Transverse colon (tissue), 4 donors: ENCODE data around the gene ELFN1. TPM values are rescaled to one million over a fixed set of nuclear protein-coding genes. Genes with fewer than 3 reads are reported as not detected.

Experiments used
- DNase-seq: peaks from one replicate; pipeline ENCODE4 v3.0.0-alpha.2; 2019
- H3K27ac ChIP-seq, 4 donors: fragments of 200-600 bp; sonication (generic); 2 replicates each; pipeline ENCODE4 v1.5.1; 2016 to 2018; ENCODE audit warnings: inconsistent platforms in 4 of 4
- H3K27me3 ChIP-seq: fragments of 200-600 bp; sonication (generic); 2 replicates; pipeline ENCODE4 v1.5.1; 2017; ENCODE audit warnings: inconsistent platforms
- H3K36me3 ChIP-seq, 4 donors: fragments of 200-600 bp; sonication (generic); 2 replicates each; pipeline ENCODE4 v1.5.1; 2017 to 2019; ENCODE audit warnings: inconsistent platforms in 4 of 4
- H3K4me1 ChIP-seq, 4 donors: fragments of 200-600 bp; sonication (generic); 2 replicates each; pipeline ENCODE4 v1.5.1; 2017 to 2020; ENCODE audit warnings: inconsistent platforms in 4 of 4
- H3K4me3 ChIP-seq, 4 donors: fragments of 200-600 bp; sonication (generic); 1 replicate in 1 of 4; 2 replicates in 3 of 4; pipeline versions ENCODE4 v1.5.1 to v1.6.1; 2017 to 2019; ENCODE audit warnings: inconsistent platforms in 4 of 4
- H3K9me3 ChIP-seq, 2 donors: fragments of 200-600 bp; sonication (generic); 2 replicates each; pipeline ENCODE4 v1.5.1; 2017 to 2019; ENCODE audit warnings: inconsistent platforms in 2 of 2
- EP300 ChIP-seq: sonication (generic); formaldehyde crosslinking; IDR thresholded peaks from one replicate; pipeline ENCODE4 v1.6.1; 2017; ENCODE audit warnings: antibody characterized with exemption, low read depth
- POLR2A ChIP-seq: fragments of 450-650 bp; IDR thresholded peaks from one replicate; pipeline ENCODE4 v1.6.1; 2016; ENCODE audit warnings: antibody characterized with exemption, mild to moderate bottlenecking, moderate library complexity
- POLR2AphosphoS5 ChIP-seq, 3 donors: sonication (generic); formaldehyde crosslinking; IDR thresholded peaks; one replicate each; pipeline ENCODE4 v1.6.1; 2016; ENCODE audit warnings: antibody characterized with exemption in 3 of 3
- WGBS, 2 donors: methylation state at CpG; one replicate each; pipeline ENCODE4 v1.1.5; 2018; ENCODE audit warnings: low coverage in 1 of 2; 5-methylcytosine and 5-hydroxymethylcytosine counted together
- in situ Hi-C, 4 donors: fragments of 200-750 bp; cut with MboI; loops; one replicate each; pipeline versions ENCODE4 v1.15.0 to v1.15.1; 2017; ENCODE audit warnings: low sequenced_read_pairs in 3 of 4, low pct_ligation_motif_present in 1 of 4, low pct_unique_long_range_greater_than_20kb in 1 of 4
- intact Hi-C: fragments of 100-400 bp; cut with DNase I; formaldehyde crosslinking; loops from one replicate; pipeline ENCODE4 v1.15.1; 2023; ENCODE audit warnings: low total_unique reads
- total RNA-seq, 4 donors: library from RNA; depleted of rRNA; stranded (reverse); fragments of >200 nt; gene quantifications; one replicate each; pipeline ENCODE4 v1.1.0, GENCODE V29; 2016
- TF ChIP-seq, protein P1 (sequence below), 5 experiments: fragments of 200-600 bp in 3 of 5; fragments of 450-650 bp in 2 of 5; sonication (generic) in 3 of 5; IDR thresholded peaks; 1 replicate in 2 of 5; 2 replicates in 3 of 5; pipeline ENCODE4 v1.5.1; 2016 to 2017; ENCODE audit warnings: antibody characterized with exemption in 5 of 5, inconsistent platforms in 3 of 5, mild to moderate bottlenecking in 2 of 5, moderate library complexity in 1 of 5

ELFN1 gene
- total RNA-seq, 4 donors from 2014 or later: 0.14 to 0.60 (median 0.32) TPM; not detected in 1

DNA sequence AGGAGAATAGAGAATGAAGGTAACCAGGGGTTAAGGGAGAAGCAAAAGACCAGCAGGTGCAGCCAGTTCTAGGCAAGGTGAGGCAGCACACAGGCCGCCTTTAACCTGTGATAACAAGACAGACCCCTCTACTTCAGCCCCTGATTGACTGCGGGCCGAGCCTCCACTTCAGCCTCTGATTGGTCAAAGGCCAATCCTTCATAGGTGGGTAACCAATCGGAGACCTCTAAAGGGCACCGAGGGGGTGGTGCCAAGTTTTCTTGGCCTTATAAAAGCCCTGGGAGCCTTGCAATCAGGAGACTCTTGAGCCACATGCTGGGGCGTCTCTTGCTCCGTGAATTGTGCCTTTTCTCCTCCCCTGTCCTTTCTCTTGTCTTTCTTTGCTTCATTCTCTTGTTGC, 98.8 kb downstream of the ELFN1 start:
- in situ Hi-C loops: no loop called here
- Histone ChIP-seq H3K36me3 (no peaks in the 10 kb centered on the region), H3K4me3 (no peak overlapping the region), H3K9me3 (peaks cover 0 to 7% of the 10 kb centered on the region in 2 donors), H3K27me3 (no peaks in the 10 kb centered on the region), H3K27ac (no peak overlapping the region), H3K4me1 (no peaks in the 10 kb centered on the region)
- 84 to 87% methylated on average over 7 of the region's 7 CpGs for WGBS, 2 donors
- no peak for DNase-seq
- no peak for TF ChIP-seq EP300
- TF ChIP-seq POLR2AphosphoS5 (IDR thresholded peaks at IDR 0.05): no peak
- no peak for TF ChIP-seq POLR2A
- TF ChIP-seq, protein P1, sequence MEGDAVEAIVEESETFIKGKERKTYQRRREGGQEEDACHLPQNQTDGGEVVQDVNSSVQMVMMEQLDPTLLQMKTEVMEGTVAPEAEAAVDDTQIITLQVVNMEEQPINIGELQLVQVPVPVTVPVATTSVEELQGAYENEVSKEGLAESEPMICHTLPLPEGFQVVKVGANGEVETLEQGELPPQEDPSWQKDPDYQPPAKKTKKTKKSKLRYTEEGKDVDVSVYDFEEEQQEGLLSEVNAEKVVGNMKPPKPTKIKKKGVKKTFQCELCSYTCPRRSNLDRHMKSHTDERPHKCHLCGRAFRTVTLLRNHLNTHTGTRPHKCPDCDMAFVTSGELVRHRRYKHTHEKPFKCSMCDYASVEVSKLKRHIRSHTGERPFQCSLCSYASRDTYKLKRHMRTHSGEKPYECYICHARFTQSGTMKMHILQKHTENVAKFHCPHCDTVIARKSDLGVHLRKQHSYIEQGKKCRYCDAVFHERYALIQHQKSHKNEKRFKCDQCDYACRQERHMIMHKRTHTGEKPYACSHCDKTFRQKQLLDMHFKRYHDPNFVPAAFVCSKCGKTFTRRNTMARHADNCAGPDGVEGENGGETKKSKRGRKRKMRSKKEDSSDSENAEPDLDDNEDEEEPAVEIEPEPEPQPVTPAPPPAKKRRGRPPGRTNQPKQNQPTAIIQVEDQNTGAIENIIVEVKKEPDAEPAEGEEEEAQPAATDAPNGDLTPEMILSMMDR (IDR thresholded peaks at IDR 0.05): no peak
- intact Hi-C loops: no loop called here

DNA sequence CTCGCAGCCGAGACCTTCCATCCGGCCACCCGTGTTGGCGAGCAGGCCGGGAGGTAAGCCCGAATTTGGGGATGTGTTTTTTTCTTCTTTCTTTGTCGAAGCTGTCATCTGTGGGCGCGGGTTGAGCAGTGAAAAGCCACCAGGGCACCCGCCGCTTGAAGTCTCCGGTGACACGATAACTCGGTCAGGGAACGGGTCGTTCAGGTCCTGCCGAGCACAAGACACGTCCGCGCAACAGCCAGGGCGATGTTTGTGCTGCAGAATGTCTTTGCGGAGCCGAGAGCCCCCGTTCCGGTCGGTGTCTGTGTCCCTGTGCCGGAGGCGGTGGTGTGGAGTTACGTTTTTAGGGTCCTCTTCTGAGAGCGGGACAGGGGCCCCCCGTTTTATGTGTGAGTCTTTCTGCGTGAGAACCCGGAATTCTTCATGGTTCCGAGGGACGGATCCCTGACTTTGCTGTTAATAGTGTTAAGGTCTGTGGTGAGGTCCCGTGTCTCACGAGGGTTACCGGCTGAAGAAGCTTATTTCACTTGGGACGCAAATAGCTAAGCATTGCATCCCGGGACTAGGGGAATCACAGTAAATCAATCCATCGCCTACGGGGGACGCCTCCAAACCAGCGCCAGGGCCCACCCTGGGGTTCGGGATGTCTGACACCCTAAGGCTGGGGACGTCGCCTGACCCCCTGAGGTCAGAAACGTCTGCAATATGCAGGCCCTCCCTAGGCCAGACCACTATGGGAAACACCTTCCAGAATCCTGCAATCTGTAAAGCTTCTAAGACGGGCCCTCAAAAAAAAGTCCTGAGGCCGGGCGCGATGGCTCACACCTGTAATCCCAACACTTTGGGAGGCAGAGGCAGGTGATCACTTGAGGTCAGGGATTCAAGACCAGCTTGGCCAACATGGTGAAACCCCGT, 99.5 kb downstream of the ELFN1 start:
- 94 to 100% methylated on average over 8 to 54 of the region's 54 CpGs for WGBS, 2 donors
- no peak for TF ChIP-seq POLR2AphosphoS5 (IDR thresholded peaks at IDR 0.05)
- TF ChIP-seq, protein P1 (IDR thresholded peaks at IDR 0.05): no peak
- no peak overlapping the region for H3K4me3 ChIP-seq
- H3K36me3 ChIP-seq: no peaks in the 10 kb centered on the region
- no peaks in the 10 kb centered on the region for H3K27me3 ChIP-seq
- H3K4me1 ChIP-seq: no peaks in the 10 kb centered on the region
- peaks cover 0 to under 1% of the 10 kb centered on the region in 2 donors for H3K9me3 ChIP-seq
- DNase-seq: no peak
- intact Hi-C loops (no loop called here), in situ Hi-C loops (no loop called here)
- H3K27ac ChIP-seq: no peak overlapping the region

DNA sequence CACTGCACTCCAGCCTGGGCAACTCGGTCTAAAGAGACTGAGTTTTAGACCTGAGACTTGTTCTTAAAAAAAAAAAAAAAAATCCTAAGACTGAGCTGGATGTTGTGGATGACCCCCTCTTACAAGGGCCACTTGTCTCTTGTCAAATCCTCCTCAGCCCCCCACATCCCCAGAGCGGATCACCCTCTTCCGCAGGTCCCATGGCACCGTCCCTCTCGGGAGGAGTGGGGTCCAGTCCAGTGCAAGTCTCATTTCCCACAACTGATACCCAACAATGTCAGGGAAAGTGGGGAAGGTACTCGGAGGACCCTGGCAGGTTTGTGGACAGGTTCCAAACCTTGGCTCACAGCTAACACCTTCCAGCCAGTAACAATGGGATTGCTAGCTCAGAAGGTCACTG, 100.3 kb downstream of the ELFN1 start:
- intact Hi-C loops (no loop called here), in situ Hi-C loops (no loop called here)
- TF ChIP-seq, protein P1 (IDR thresholded peaks at IDR 0.05): no peak
- TF ChIP-seq POLR2AphosphoS5 (IDR thresholded peaks at IDR 0.05): no peak
- no peak for TF ChIP-seq EP300
- TF ChIP-seq POLR2A: no peak

DNA sequence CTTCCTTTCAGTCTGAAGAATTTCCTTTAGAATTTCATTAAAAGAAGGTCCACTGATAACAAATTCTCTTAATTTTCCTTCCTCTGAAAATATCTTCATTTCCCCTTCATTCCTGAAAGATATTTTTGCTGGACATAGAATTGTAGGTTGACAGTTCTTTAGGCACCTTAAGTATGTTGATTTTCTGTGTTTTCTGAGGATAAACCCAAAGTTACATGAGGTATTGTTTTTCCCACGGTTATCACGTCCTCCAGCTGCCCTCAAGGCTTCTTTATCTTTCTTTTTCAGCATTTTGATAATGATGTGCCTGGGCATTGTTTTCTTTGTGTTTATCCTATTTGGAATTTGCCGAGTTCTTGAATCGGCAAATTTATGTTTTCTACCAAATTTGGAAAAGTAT, 105.3 kb downstream of the ELFN1 start:
- Histone ChIP-seq H3K4me3 (no peak overlapping the region), H3K27ac (no peak overlapping the region), H3K9me3 (no peaks in the 10 kb centered on the region), H3K27me3 (peaks cover 9% of the 10 kb centered on the region), H3K4me1 (no peaks in the 10 kb centered on the region), H3K36me3 (no peaks in the 10 kb centered on the region)
- intact Hi-C loops (no loop called here), in situ Hi-C loops (no loop called here)
- 78 to 80% methylated on average over 4 of the region's 4 CpGs for WGBS, 2 donors
- TF ChIP-seq, protein P1 (IDR thresholded peaks at IDR 0.05): no peak
- TF ChIP-seq EP300 (no peak), POLR2AphosphoS5 (IDR thresholded peaks at IDR 0.05) (no peak), POLR2A (no peak)
- no peak for DNase-seq

More for the DNA sequence above, 100.3 kb downstream of the ELFN1 start:
- H3K4me1 ChIP-seq: no peaks in the 10 kb centered on the region
- DNase-seq: no peak
- WGBS, 2 donors: 79 to 81% methylated on average over 5 to 6 of the region's 6 CpGs
- H3K4me3 ChIP-seq: no peak overlapping the region
- no peaks in the 10 kb centered on the region for H3K36me3 ChIP-seq
- no peak overlapping the region for H3K27ac ChIP-seq
- no peaks in the 10 kb centered on the region for H3K9me3 ChIP-seq
- H3K27me3 ChIP-seq: no peaks in the 10 kb centered on the region
